GM21360 (cell line): Measurements from ENCODE around the gene EGR4.

Experiments used
- ATAC-seq: cut with Tn5 transposase; IDR thresholded peaks from one replicate; pipeline ENCODE4 v1.9.1; 2021; ENCODE audit warnings: mild to moderate bottlenecking, moderate library complexity; ENCODE audit not compliant: unreplicated experiment

EGR4 gene

GRCh38 chr2:73250872-73251846, 42.2 kb downstream of the EGR4 start:
- ATAC-seq = no peak

- no peak for ATAC-seq
Observed at GRCh38 chr2:73249636-73250035, 43.7 kb downstream of the EGR4 start.

GRCh38 chr2:73246850-73247249, 46.5 kb downstream of the EGR4 start:
- ATAC-seq = no peak

GRCh38 chr2:73244580-73244979, 48.8 kb downstream of the EGR4 start:
- no peak for ATAC-seq

GRCh38 chr2:73243884-73244570, 49.3 kb downstream of the EGR4 start:
- no peak for ATAC-seq
